ENCODE results near the gene ZC3HAV1.
"Not testable (repeated sequence)": the region's sequence is repeated elsewhere in the genome, so short reads cannot be mapped to it uniquely, and the experiment has no call there.

The ZC3HAV1 gene

DNA sequence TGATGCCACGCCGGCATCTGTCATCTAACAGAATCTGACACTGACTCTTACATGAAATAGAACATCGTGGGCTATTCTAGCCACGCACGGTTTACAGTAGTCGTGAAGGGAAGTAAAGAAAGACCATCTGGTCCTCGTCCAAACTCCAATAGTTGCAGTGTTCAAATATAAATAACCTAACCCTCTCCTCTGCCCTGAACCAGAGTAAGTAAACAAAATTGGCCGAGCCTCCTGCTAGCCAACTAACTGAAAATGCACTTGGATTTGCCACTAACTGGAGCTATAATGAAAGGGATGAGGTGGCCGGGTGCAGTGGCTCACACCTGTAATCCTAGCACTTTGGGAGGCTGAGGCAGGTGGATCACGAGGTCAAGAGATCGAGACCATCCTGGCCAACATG, 44.2 kb downstream of the ZC3HAV1 start:
- no peak for TF ChIP-seq CTCF (IDR thresholded peaks at IDR 0.05; ENCODE audit: low read depth, low read length, missing control alignments)
- H3K4me3 ChIP-seq (ENCODE audit: low read depth, low read length): no peak overlapping the region
- DNase-seq (ENCODE audit: low read depth): no peak

DNA sequence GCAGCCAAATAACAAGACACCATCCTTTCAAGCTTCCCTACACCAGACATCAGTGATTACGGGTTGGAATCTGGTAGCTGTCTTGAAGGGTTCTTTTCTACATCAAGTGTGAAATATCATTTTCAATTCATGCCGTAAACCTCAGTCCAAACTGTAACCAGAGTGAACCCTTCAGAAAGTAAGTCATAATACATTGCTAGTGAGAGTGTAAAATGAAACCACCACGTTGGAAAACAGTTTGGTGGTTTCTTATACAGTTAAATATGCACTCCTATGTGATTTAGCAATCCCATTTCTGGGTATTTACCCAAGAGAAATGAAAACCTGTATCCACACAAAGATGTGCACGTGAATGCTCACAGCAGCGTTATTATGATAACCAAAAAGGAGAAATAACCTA, 48.1 kb downstream of the ZC3HAV1 start:
- TF ChIP-seq CTCF (IDR thresholded peaks at IDR 0.05; ENCODE audit: low read depth, low read length, missing control alignments): no peak
- no peak for DNase-seq (ENCODE audit: low read depth)
- H3K4me3 ChIP-seq (ENCODE audit: low read depth, low read length): no peak overlapping the region

DNA sequence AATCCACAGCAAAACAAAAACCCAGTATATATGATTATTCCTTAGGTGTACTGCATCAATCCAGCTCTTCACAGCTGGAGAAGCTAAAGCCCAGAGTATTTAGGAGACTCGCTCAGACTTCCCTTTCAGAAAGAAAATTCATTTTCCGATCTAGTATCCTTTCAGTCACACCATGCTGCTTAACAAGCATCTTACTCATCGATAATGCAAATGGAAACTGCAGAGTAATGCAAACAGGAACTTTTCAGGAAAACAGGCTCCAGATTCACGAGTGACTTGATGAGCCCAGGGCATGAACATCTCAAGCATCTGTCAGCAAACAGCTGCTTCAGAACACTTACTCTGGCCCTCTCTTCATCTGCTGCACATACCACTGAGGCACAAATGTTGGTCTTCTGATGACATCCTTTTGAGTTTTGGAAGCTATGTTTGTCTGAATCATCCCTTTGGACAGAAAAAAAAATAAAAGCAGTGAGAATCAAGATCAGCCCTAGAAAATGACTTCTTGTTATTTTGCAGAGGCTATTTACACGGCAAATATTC, 48.8 kb downstream of the ZC3HAV1 start:
- no peak for TF ChIP-seq CTCF (IDR thresholded peaks at IDR 0.05; ENCODE audit: low read depth, low read length, missing control alignments)
- no peak for DNase-seq (ENCODE audit: low read depth)
- no peak overlapping the region for H3K4me3 ChIP-seq (ENCODE audit: low read depth, low read length)

DNA sequence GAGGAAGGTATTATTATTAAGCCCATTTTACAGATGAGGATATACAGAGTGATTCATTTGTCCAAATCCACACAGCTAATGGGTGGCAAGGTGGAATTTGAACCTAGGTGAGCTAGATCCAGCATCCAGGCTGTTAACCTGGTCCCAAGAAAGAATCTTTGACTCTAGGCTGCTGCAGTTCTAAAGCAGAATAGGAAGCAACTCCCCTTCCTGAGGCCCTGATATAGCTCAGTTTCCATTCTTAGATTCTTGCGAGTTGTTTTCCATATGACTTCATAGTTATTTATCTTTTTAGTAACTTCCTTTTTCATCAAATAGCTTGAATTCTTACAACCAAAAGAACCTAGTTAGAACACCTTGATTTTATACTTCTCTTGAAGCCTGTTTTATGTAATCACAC, 49.6 kb downstream of the ZC3HAV1 start:
- TF ChIP-seq CTCF (IDR thresholded peaks at IDR 0.05; ENCODE audit: low read depth, low read length, missing control alignments): no peak
- no peak overlapping the region for H3K4me3 ChIP-seq (ENCODE audit: low read depth, low read length)
- no peak for DNase-seq (ENCODE audit: low read depth)

DNA sequence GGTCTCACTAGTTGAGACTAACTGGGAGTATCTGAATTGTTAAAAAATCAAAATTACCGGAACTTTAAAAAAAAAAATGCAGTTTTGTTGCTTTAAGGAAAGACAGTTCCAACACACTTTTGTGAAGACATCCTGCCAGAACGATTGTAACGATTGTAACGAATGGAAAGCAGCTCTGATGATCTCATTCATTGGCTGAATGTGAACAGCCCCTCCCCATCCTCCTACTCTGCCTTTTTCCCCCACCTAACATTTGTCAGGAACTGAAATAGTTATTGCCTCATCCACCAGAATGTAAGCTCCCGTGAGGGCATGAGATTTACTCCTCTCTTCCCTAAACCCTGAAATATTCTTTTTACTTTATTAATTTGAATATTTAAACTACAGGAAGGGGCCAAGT, 50.6 kb downstream of the ZC3HAV1 start:
- no peak overlapping the region for H3K4me3 ChIP-seq (ENCODE audit: low read depth, low read length)
- no peak for DNase-seq (ENCODE audit: low read depth)
- TF ChIP-seq CTCF (IDR thresholded peaks at IDR 0.05; ENCODE audit: low read depth, low read length, missing control alignments): no peak

- DNase-seq (ENCODE audit: low read depth): no peak
- no peak overlapping the region for H3K4me3 ChIP-seq (ENCODE audit: low read depth, low read length)
- no peak for TF ChIP-seq CTCF (IDR thresholded peaks at IDR 0.05; ENCODE audit: low read depth, low read length, missing control alignments)
Measured at GRCh38 chr7:139055674-139056073, 53.8 kb downstream of the ZC3HAV1 start.

- H3K4me3 ChIP-seq (ENCODE audit: low read depth, low read length); DNase-seq (ENCODE audit: low read depth): not testable (repeated sequence)
Measured at GRCh38 chr7:139054656-139055055, 54.9 kb downstream of the ZC3HAV1 start.

Data from GM12864 (cell line).